HG02943 (cell line): ENCODE measurements around the gene DACT3.
"Not testable (repeated sequence)": the region's sequence is repeated elsewhere in the genome, so short reads cannot be mapped to it uniquely, and the experiment has no call there.

Experiments used
- ATAC-seq: cut with Tn5 transposase; IDR thresholded peaks from one replicate; pipeline ENCODE4 v1.9.1; 2021; ENCODE audit warnings: mild to moderate bottlenecking, low read depth, moderate library complexity; ENCODE audit not compliant: unreplicated experiment

DACT3 gene

DNA sequence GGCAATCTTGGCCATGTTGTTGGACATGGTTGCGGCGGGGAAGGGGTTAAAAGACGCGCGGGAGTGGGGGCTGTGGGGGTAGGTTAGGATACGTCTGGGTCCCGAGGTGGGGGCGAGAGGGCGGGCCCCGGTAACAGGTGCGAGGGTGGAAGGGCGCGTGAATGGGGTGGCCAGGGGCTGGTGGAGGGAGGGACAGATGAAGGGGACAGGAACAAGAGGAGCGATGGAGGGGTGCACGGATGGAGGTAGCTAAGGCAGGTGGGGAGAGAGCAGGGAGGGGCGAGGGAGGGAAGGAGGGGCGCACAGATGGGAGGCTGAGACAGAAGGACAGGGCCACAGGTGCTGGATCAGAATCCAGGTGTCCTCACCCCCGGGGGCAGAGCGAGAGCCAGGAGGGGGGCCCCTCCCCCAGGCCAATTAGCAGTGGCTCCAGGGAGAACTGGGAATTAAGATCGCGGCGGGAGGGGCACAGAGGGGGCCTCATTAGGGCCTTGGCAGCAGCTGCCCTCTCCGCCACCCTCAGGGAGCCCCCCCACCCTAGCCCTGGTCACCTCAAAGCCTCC is 26.2 kb downstream of the DACT3 start:
- no peak for ATAC-seq

- ATAC-seq = no peak
These were observed 26.8 kb downstream of the DACT3 start for GRCh38 chr19:46634045-46634655.

DNA sequence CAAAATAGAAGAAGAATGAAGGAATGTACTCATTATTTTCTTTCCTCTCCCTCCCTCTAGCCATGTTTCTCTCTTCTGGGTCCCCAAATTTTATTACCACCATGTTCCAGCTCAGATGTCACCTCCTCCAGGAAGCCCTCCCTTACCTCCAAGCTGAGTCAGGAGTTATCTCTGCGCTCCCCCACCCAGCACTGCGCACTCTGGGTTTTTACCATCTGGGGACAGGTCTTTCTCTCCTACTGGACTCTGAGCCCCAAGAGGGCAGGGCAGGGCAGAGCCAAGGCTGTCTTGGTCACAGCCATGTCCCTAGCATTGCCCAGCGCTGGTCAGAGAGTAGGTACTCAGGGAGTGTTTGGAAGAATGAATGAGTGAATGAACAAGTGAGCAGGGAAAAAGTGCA is 27.9 kb downstream of the DACT3 start:
- no peak for ATAC-seq

DNA sequence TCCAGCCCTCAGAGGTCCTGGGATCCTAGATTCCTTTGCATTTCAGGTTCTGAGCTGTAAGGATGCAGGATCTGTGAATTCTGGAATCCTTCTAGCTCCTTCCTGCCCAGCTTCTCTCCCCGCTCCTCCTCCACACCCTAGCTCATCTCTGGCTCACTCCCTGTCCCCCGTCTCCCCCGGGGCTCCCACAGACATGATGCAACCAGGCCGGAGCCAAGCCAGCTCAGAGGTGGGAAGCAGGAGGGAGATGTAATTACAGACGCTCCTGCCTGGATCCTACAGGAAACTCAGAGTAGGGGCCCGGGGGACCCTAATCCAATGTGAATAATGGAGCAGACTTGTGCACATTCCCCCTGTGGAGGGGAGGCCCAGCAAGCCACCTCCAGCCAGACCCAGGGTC is 29.5 kb downstream of the DACT3 start:
- ATAC-seq = no peak

DNA sequence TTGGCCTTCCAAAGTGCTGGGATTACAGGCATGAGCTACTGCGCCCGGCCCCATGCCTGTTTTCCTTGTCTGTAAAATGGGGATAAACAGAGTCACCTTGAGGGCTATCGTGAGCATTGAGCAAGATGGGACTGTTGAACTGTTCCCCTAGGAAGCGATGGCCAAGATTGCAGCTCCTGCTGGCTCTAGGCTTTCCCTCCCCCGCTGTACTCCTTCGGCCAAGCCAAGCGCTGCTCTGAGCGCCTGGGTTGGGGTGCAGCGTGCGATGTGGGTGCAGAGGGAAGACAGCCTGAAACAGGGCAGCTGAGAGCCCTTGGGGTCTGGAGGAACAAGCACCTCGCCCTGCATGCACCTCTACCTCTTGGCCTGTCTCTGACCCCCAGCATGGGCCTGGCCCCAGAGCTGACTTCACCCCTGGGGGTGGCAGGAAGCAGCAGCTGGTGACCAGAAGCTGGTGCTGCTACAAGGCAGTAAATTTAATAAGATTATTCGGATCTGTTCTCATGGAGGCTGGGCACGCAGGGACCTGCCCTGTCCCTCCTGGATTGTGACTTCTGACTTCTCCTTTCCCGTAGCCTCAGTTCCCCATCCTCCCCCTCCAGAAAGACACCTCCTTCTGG is 30.3 kb downstream of the DACT3 start:
- no peak for ATAC-seq

GRCh38 chr19:46629546-46630025 is 31.4 kb downstream of the DACT3 start:
- no peak for ATAC-seq

DNA sequence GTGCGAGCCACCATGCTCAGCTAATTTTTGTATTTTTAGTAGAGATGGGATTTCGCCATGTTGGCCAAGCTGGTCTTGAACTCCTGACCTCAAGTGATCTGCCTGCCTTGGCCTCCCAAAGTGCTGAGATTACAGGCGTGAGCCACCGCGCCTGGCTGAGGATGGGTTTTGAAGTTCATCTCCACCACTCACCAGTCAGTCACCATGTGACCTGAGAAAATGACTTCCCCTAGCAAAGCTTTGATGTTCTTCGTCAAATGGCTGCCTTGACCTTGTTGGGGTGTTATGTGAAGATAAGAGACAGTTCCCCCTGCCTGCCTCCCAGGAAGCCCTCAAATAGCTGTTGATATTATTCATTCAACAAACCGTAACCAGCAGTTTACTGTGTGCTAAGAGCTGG is 32.0 kb downstream of the DACT3 start:
- ATAC-seq = not testable (repeated sequence)

- ATAC-seq = no peak
These were observed 34.5 kb downstream of the DACT3 start for GRCh38 chr19:46626446-46626845.

DNA sequence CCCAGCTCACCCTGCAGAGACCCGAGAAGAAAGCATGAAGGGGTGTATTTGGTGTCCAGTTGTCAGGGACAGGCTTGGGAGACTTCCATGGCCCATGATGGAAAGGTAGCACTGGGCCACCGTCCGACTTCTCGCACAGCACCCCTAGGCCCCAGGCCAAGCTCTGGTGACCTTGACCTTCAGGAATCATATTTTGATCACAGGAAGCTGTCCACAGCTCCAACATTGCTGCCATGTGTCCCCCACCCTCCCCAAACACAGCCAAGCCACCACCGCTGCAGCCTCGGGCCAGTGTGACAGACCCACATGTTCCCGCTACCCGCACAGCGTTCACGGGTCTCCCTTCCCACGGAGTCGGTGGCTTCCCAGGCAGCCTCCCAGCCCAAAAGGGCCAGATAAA is 35.3 kb downstream of the DACT3 start:
- no peak for ATAC-seq

DNA sequence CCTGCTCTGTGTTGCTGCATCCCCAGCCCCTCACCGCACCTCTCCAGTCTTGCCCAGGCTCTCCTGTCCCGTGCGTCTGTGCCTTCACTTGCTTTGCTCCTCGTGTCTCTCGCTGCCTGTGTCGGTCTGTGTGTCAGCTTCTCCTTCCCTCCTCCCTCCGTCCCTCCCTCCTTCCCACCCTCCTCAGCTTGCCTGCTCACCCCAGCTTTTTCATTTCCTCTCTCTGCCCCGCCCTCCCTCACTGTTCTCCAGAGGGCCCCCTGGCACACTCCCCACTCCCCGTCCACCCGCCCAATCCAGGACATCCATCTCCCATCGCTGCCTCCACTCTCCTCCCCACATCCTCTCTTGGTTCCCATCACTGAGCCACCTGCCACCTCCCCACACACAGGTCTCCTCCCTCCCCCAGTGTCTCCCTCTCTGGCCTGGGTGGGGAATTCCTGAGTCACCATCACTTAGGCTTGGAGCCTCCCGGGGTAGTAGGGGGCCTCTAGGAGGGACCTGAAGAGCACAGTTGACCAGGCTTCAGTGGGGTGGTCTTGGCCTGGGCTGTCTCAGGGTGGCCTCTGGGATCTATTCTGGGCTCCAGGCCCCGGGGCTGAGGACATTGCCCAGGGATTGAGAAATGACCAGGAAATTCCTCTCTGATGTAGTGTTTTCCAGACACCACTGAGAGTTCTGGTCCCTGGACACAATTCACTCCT is 35.9 kb downstream of the DACT3 start, which contains the start of gene PTGIR:
TSS of gene PTGIR (minus strand) at position 132 of the 704 bp plus-strand sequence. CDS start 864 bp downstream, outside the sequence.
- no peak for ATAC-seq

DNA sequence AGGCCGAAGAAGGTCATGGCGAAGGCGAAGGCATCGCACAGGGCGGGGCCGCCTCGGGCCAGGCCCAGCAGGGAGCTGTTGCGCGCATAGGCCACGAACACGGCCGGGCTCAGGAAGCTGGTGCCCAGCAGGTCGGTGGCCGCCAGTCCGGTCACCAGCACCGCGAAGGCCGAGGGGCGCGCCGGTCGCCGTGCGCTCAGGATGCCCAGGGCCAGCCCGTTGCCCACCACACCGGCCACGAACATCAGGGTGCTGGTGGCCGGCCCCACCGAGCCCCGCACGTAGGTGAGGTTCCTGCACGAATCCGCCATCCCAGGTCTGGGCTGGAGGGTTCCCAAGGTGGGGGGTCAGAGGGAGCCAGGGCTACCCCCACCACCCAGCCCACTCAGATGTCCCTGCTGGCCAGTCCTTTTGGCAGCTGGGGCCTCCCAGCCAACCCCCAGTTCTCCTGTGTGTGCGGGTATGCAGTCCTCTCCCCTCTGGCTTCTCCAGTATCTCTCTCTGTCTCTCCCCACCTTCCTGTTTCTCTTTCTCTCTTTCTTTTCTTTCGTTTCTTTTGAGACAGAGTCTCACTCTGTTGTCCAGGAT is 37.0 kb downstream of the DACT3 start:
- no peak for ATAC-seq

DNA sequence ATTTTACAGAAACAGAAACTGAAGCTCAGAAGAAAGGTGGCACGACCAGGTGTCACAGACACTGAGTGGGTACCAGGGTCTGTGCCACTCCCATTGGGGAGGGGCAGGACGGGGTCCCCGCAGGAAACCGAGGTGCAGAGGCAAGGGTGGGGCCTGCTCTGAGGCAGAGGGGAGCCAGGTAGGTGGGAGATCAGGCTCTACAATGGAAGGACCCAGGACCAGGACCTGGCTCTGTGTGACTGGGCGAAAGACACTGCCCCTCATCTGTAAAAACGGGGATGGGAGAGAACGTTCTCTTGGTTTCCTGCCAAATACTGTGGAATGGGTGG is 38.9 kb downstream of the DACT3 start:
- no peak for ATAC-seq

DNA sequence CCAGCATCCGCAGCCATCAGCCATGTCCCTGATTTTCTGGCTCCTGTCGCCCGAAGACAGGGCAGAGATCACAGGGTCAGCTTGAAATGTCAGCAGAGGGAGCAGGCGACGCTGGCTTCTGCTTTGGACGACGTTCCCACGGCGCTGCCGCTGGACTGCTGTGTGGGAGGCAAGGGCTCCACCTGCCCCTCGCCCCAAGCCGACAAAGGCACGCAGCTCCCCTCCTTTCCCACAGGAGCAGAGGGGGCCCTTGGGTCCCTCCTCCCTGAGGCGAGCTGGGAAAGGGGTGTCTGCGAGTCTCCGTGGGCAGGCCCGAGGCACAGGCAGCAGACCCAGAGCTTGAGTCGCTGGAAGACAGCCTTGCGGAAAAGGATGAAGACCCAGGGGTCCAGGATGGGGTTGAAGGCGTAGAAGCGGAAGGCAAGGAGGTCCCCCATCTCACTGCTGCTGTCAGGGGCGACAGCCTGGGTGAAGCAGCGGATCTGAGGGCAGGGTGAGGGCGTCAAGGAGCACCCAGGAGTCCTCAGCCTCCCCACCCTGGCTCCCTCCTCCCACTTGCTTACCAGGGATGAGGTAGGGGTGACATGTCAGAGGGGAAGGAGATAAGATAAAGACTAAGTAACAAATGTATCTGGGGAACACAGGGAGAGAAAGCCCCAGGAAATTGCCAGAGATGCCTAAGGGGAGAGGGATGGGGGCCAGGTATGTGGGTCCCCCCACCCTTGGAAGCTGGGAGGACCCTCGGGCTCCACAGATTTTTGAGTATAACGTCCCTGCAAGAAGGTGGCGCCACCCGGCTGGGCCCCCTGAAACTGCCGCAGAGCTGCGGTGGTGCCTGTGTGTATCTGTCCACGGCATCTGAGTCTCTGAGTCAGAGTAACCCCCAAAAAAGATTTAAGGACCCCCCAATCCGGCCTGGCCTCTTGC is 39.5 kb downstream of the DACT3 start:
- ATAC-seq = no peak

DNA sequence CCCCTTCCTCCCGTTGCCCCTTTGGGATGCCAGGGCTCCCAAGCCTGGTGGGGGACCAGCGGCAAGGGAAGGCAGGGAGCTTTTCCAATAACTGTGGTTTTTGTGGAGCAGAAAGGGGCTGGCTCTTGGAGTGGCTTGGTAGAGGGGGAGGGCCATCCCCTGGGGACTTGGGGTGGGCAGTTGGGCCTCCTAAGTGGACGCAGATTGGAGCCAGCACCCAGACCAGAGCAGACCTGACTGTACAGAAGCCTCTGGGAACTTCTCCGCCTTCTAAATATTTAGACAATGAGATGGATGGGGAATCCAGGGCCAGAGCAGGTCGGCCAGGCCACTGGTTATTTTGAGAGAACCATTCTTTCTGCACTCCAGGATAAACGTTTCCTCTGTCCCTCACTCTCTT is 40.3 kb downstream of the DACT3 start:
- no peak for ATAC-seq

DNA sequence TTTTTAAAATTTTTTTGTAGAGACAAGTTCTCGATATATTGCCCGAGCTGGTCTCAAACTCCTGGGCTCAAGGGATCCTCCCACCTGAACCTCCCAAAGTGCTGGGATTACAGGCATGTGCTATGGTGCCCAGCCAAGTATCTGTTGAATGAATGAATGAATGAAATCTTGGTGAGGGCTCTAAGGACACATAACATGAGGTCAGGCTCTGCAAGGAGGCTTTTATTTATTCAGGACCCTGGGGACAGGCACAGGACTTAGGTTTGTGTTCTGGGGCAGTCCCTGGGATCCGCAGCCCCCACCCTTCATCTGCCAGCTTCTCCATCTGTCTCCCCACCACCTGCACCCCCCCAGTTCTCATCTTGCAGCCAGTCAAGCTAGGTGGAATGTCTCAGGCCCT is 40.7 kb downstream of the DACT3 start:
- ATAC-seq = no peak

DNA sequence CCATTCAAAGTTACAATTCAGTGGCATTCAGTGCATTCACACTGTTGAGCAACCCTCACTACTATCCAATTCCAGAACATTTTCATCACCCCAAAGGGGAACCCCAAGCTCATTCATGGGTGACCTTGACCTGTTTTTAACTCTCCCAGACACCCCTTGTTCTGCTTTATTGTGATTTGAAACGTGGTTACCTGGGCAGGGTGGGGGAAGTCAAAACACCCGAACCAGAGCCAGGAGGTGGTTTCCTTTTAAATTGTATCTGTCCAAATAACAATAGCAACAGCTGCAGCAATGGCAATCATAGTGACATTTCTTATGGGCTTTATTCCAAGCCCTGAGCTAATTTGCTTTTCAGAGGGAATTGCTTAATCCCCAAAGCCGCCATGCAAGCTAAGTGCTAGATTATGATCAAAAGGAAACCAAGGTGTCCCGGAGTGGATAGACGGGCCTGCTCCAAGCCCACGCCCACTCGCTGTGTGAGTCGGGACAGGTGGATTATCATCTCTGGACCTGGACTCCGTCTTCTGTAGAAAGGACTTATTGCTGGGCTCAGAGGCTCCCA is 42.2 kb downstream of the DACT3 start:
- no peak for ATAC-seq

GRCh38 chr19:46617601-46618000 is 43.4 kb downstream of the DACT3 start:
- no peak for ATAC-seq

- ATAC-seq = no peak
These were observed 44.2 kb downstream of the DACT3 start for GRCh38 chr19:46616631-46617322.

GRCh38 chr19:46615966-46616365 is 45.0 kb downstream of the DACT3 start:
- no peak for ATAC-seq
